ENCODE measurements around the gene TRIM62.

DNA sequence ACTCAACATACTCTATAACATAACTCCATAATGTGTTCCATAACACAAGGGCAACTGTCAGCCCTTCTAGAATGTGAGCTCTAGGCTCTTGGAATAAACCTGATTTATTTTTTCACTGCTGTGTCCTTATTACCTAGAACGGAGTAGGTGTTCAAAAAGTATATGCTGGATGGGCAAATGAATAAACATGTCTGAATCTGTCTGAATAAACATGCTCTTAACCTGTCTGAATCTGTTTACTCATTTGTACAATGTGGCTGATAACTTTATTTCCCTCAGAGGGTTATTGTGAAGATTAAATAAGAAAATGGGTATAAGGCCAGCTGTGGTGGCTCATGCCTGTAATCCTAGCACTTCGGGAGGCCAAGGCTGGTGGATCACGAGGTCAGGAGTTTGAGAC lies 58.6 kb downstream of the TRIM62 start:
- no peak for TF ChIP-seq CTCF (IDR thresholded peaks at IDR 0.05)
- TF ChIP-seq EZH2 (IDR thresholded peaks at IDR 0.05) = no peak
